B cell (primary cell): Measurements from ENCODE around the gene PPP3CA. TPM values are rescaled to one million over a fixed set of nuclear protein-coding genes. Genes with fewer than 3 reads are reported as not detected.

Experiments
- ATAC-seq: fragments of 200-7000 bp; cut with Tn5 transposase; one replicate; pipeline ENCODE4 v1.10.0; 2021; ENCODE audit warnings: low read depth, mild to moderate bottlenecking, moderate number of reproducible peaks, moderate library complexity
- CTCF ChIA-PET: fragments of 350-600 bp; sonication (Branson Sonifier 250); formaldehyde crosslinking; loops from one replicate; lab custom pipeline; 2021; ENCODE audit warnings: antibody characterized with exemption, inconsistent platforms; lab: Charles Lee
- POLR2A ChIA-PET: fragments of 350-600 bp; sonication (Branson Sonifier 250); formaldehyde crosslinking; loops from one replicate; lab custom pipeline; 2021; ENCODE audit warnings: antibody characterized with exemption; lab: Charles Lee
- DNase-seq: peaks from one replicate; pipeline ENCODE4 v3.0.0; 2013
- H2AFZ ChIP-seq: 2 replicates; pipeline ENCODE4 v1.6.1; 2012; ENCODE audit warnings: mild to moderate bottlenecking, low read depth, low read length; ENCODE audit not compliant: insufficient read depth, poor library complexity, severe bottlenecking
- H3K27ac ChIP-seq, 2 donors: 1 replicate in 1 of 2; 2 replicates in 1 of 2; pipeline ENCODE4 v1.5.1; 2012 to 2013; ENCODE audit warnings: low read length in 2 of 2, mild to moderate bottlenecking in 2 of 2, moderate library complexity in 1 of 2
- H3K27me3 ChIP-seq, 4 experiments: fragments of 200-600 bp in 1 of 4; sonication (generic) in 1 of 4; replicated peaks in 1 of 4; 1 replicate in 2 of 4; 2 replicates in 2 of 4; pipeline versions ENCODE4 v1.6.1 to v1.7.0; 2013 to 2016; ENCODE audit warnings: low read length in 3 of 4, mild to moderate bottlenecking in 2 of 4, mixed read lengths in 1 of 4, moderate library complexity in 1 of 4; ENCODE audit not compliant: insufficient read depth in 4 of 4, control insufficient read depth in 3 of 4; ENCODE audit errors: control extremely low read depth in 1 of 4
- H3K36me3 ChIP-seq, 2 experiments: replicated peaks in 1 of 2; 1 replicate in 1 of 2; 2 replicates in 1 of 2; pipeline versions ENCODE4 v1.6.1 to v1.7.1; 2013; ENCODE audit warnings: low read length in 1 of 2; ENCODE audit not compliant: insufficient read depth in 2 of 2, control insufficient read depth in 1 of 2; ENCODE audit errors: control extremely low read depth in 1 of 2, extremely low read depth in 1 of 2
- H3K4me1 ChIP-seq, 2 donors: fragments of 200-600 bp in 1 of 2; sonication (generic) in 1 of 2; 1 replicate in 1 of 2; 2 replicates in 1 of 2; pipeline versions ENCODE4 v1.5.1 to v1.6.1; 2013 to 2017; ENCODE audit warnings: low read length in 2 of 2; ENCODE audit not compliant: control insufficient read depth in 2 of 2, insufficient read depth in 2 of 2
- H3K4me2 ChIP-seq: replicated peaks from 2 replicates; pipeline ENCODE3; 2012; ENCODE audit warnings: mild to moderate bottlenecking, low read depth, low read length; ENCODE audit not compliant: poor library complexity, severe bottlenecking
- H3K4me3 ChIP-seq, 5 experiments: fragments of 200-600 bp in 1 of 5; sonication (generic) in 1 of 5; 1 replicate in 3 of 5; 2 replicates in 2 of 5; pipeline versions ENCODE4 v1.5.1 to v1.7.0; 2011 to 2016; ENCODE audit warnings: low read length in 4 of 5, mild to moderate bottlenecking in 4 of 5, low read depth in 2 of 5, control low read depth in 1 of 5, moderate library complexity in 1 of 5; ENCODE audit not compliant: insufficient read depth in 1 of 5; ENCODE audit errors: control extremely low read depth in 1 of 5, extremely low read depth in 1 of 5
- H3K79me2 ChIP-seq: fragments of 200-600 bp; sonication (generic); one replicate; pipeline ENCODE4 v1.6.0; 2016; ENCODE audit warnings: low read length; ENCODE audit not compliant: control insufficient read depth, insufficient read depth
- H3K9ac ChIP-seq: fragments of 200-600 bp; sonication (generic); 2 replicates; pipeline ENCODE4 v1.6.1; 2017; ENCODE audit warnings: mild to moderate bottlenecking, low read length, moderate library complexity
- H3K9me3 ChIP-seq, 3 donors: one replicate each; pipeline versions ENCODE4 v1.6.1 to v1.7.1; 2013; ENCODE audit warnings: low read length in 2 of 3; ENCODE audit not compliant: control insufficient read depth in 2 of 3, insufficient read depth in 1 of 3; ENCODE audit errors: control extremely low read depth in 1 of 3
- H4K20me1 ChIP-seq: 2 replicates; pipeline ENCODE4 v1.6.0; 2012; ENCODE audit warnings: mild to moderate bottlenecking, low read length; ENCODE audit not compliant: insufficient read depth, control insufficient read depth, poor library complexity, severe bottlenecking
- H3K27ac Mint-ChIP-seq: one replicate; pipeline ENCODE4 v1.8.0; 2021; ENCODE audit warnings: mixed read lengths
- H3K27me3 Mint-ChIP-seq: one replicate; pipeline ENCODE4 v1.8.0; 2021; ENCODE audit warnings: mixed read lengths
- H3K4me1 Mint-ChIP-seq: one replicate; pipeline ENCODE4 v1.8.0; 2021; ENCODE audit warnings: mixed read lengths
- H3K4me3 Mint-ChIP-seq: one replicate; pipeline ENCODE4 v1.8.0; 2021; ENCODE audit warnings: mixed read lengths
- H3K9me3 Mint-ChIP-seq: one replicate; pipeline ENCODE4 v1.8.0; 2022; ENCODE audit warnings: mixed read lengths; ENCODE audit not compliant: insufficient read depth
- EZH2 ChIP-seq: IDR thresholded peaks from 2 replicates; pipeline ENCODE4 v1.6.1; 2012; ENCODE audit warnings: borderline replicate concordance, low read depth, mild to moderate bottlenecking, moderate library complexity, low read length; ENCODE audit not compliant: insufficient read depth, poor library complexity, severe bottlenecking
- WGBS: methylation state at CpG from one replicate; pipeline ENCODE4 v1.1.5; 2013; ENCODE audit warnings: missing lambda C conversion rate; ENCODE audit not compliant: insufficient coverage; 5-methylcytosine and 5-hydroxymethylcytosine counted together
- intact Hi-C: fragments of 100-400 bp; cut with micrococcal nuclease; formaldehyde crosslinking; loops from one replicate; pipeline ENCODE4 v1.10.0; 2022
- polyA plus RNA-seq: library from polyadenylated mRNA; depleted of rRNA; stranded (reverse); fragments of >200 nt; gene quantifications from 2 replicates; pipeline ENCODE4 v1.2.3, GENCODE V29; 2012
- total RNA-seq, 2 donors: library from RNA; stranded (reverse); fragments of 120-200 nt in 1 of 2; gene quantifications; 1 replicate in 1 of 2; 2 replicates in 1 of 2; pipeline versions ENCODE4 v1.2.3 to v1.2.4, GENCODE V29; 2013 to 2022
- TF ChIP-seq, protein P1 (sequence below): fragments of 200-600 bp; IDR thresholded peaks from one replicate; pipeline ENCODE4 v1.8.0; 2022; ENCODE audit warnings: antibody characterized with exemption, mild to moderate bottlenecking

The PPP3CA gene
- total and polyA plus RNA-seq, 2 donors (not counting 1 experiment from before 2014, with no cell fraction given), result 14.3 to 85.1 TPM

DNA sequence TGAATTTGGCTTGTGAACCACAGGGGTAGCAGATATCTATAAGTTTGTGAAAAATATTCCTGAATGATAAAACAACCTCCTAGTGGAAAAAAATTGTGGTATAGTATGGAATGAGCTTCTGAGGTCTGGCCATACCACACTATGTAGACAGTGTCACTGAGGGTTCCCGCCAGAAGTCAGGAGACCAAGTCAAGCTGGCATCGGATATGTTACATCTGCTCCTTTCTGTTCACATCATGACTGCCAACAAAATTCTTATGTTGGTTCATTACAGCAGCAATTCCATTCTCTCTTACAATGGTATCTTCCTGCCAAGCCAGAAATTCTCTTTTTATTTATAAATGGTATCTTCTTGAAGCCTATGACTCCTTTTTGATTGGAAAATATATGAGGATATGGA lies 273.0 kb downstream of the PPP3CA start:
- Histone ChIP-seq H3K4me2 (no peak overlapping the region), H3K9me3 (no peaks in the 10 kb centered on the region), H3K4me3 (no peak overlapping the region), H3K27me3 (no peaks in the 10 kb centered on the region), H3K27ac (no peak overlapping the region), H4K20me1 (no peaks in the 10 kb centered on the region), H3K4me1 (no peaks in the 10 kb centered on the region), H3K79me2 (peaks cover 5% of the 10 kb centered on the region), H3K36me3 (peaks cover 16 to 44% of the 10 kb centered on the region in 2 experiments), H3K9ac (no peak overlapping the region), H2AFZ (no peak overlapping the region)
- Mint-ChIP-seq H3K4me3 (no peak overlapping the region), H3K27ac (no peak overlapping the region), H3K9me3 (no peaks in the 10 kb centered on the region), H3K4me1 (peaks cover 1% of the 10 kb centered on the region), H3K27me3 (no peaks in the 10 kb centered on the region)
- no peak for TF ChIP-seq EZH2
- TF ChIP-seq, protein P1, sequence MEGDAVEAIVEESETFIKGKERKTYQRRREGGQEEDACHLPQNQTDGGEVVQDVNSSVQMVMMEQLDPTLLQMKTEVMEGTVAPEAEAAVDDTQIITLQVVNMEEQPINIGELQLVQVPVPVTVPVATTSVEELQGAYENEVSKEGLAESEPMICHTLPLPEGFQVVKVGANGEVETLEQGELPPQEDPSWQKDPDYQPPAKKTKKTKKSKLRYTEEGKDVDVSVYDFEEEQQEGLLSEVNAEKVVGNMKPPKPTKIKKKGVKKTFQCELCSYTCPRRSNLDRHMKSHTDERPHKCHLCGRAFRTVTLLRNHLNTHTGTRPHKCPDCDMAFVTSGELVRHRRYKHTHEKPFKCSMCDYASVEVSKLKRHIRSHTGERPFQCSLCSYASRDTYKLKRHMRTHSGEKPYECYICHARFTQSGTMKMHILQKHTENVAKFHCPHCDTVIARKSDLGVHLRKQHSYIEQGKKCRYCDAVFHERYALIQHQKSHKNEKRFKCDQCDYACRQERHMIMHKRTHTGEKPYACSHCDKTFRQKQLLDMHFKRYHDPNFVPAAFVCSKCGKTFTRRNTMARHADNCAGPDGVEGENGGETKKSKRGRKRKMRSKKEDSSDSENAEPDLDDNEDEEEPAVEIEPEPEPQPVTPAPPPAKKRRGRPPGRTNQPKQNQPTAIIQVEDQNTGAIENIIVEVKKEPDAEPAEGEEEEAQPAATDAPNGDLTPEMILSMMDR, result no peak
- ChIA-PET POLR2A (no interaction called here), CTCF (no interaction called here)
- intact Hi-C loops, result no loop called here
- ATAC-seq, result no peak
- DNase-seq, result no peak
- 100% methylated on average over 2 of the region's 2 CpGs for WGBS

DNA sequence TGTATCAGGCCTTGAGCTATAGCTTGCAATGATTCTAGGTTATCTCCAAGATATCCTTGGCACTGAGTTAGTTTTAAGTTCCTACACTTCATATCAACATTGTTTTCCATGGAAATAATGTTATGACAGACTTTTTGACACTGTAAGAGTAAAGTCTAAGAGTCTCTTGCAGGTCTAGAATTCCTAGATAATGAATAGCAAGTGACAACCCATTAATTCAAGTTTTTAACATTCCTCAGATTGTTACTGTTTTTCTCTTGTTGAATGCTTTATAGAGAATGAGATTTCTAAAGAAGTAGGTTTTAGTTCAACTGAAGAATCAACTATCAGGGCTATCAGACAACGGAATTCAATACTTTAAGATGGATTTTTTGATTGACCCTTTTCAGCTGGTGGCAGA lies 276.1 kb downstream of the PPP3CA start:
- WGBS, result no CpG with 5 or more reads among the region's 1 CpG
- no peak overlapping the region for H2AFZ ChIP-seq
- POLR2A ChIA-PET, result no interaction called here
- no peaks in the 10 kb centered on the region for H3K4me1 ChIP-seq
- H3K27ac Mint-ChIP-seq, result peak overlapping the region; percentile 3
- H3K27me3 Mint-ChIP-seq, result no peaks in the 10 kb centered on the region
- peaks cover 10% of the 10 kb centered on the region for H3K4me1 Mint-ChIP-seq
- peaks cover 3% of the 10 kb centered on the region for H3K79me2 ChIP-seq
- TF ChIP-seq, protein P1, result no peak
- no peak for TF ChIP-seq EZH2
- no peak overlapping the region for H3K4me3 Mint-ChIP-seq
- H3K4me2 ChIP-seq, result no peak overlapping the region
- H3K4me3 ChIP-seq, result no peak overlapping the region
- H3K9ac ChIP-seq, result no peak overlapping the region
- peaks cover 10 to 40% of the 10 kb centered on the region in 2 experiments for H3K36me3 ChIP-seq
- CTCF ChIA-PET, result no interaction called here
- no peaks in the 10 kb centered on the region for H3K9me3 Mint-ChIP-seq
- no peaks in the 10 kb centered on the region for H3K9me3 ChIP-seq
- no peak for ATAC-seq
- H3K27ac ChIP-seq, result no peak overlapping the region
- H3K27me3 ChIP-seq, result no peaks in the 10 kb centered on the region
- no peak for DNase-seq
- peaks cover 4% of the 10 kb centered on the region for H4K20me1 ChIP-seq
- intact Hi-C loops, result no loop called here
